NCI-H2107 (cell line): ENCODE results near the gene CACNG3.
"Not testable (repeated sequence)": the region's sequence is repeated elsewhere in the genome, so short reads cannot be mapped to it uniquely, and the experiment has no call there.

Experiments used
- DNase-seq: peaks from one replicate; lab custom pipeline; 2025; lab: John Stamatoyannopoulos, UW

CACNG3 gene

DNA sequence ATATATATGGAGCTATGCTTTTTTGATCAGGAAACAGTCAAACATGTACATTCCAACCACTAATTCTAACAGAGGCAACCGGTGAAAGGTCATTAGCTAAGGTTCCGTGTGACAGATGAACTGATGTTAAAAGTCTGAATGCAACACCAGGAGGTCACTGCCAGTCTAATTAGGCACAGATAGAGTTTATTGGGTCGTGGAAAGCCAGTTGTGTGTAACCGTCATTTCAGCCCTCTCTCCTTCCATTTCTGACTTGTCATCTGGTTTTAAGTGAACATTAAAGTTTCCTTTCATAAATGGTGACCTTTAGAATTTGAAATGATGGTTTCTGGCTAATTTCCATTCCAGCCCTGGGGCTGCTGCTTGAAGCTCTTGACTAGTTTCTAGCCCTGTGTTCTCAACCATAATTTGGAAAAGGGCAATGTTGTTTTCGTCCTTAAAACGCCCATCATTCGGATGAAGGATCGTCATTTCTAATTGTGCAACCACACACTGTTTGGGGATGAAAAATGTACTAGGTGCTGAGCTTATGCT is 23.9 kb downstream of the CACNG3 start:
- DNase-seq = no peak

DNA sequence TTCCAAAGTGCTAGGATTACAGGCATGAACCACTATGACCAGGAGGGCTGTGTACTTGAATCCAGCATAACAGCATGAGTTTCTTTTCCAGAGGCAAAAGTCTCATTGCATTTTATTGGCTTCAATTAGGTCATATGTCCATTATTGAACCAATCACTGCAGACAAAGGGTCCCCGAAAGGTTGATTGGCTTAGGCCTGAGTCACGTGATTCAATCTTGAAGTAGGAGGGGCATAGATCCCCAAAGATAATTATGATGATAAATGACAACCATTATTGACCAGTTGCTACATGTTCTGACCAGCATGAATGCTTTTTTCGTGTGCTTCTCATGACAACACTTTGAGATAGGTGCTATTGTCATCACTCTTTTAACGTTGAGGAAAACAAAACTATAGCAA is 25.3 kb downstream of the CACNG3 start:
- DNase-seq = no peak

DNA sequence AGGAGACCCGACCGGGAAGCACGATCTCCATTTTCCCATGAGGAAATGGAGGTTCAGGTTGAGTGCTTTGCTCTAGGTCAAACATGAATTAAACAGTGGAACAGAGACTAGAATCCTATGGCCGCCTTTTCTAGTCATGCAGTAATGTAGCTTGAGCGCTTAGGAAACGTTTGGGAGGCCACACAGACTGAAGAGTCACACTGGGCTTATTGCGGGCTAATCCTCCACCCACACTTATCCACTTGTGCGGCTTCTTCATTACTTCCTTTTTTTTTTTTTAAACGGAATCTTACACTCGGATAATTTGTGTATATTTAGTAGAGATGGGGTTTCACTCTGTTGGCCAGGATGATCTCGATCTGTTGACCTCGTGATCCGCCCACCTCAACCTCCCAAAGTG is 26.0 kb downstream of the CACNG3 start:
- DNase-seq = no peak

DNA sequence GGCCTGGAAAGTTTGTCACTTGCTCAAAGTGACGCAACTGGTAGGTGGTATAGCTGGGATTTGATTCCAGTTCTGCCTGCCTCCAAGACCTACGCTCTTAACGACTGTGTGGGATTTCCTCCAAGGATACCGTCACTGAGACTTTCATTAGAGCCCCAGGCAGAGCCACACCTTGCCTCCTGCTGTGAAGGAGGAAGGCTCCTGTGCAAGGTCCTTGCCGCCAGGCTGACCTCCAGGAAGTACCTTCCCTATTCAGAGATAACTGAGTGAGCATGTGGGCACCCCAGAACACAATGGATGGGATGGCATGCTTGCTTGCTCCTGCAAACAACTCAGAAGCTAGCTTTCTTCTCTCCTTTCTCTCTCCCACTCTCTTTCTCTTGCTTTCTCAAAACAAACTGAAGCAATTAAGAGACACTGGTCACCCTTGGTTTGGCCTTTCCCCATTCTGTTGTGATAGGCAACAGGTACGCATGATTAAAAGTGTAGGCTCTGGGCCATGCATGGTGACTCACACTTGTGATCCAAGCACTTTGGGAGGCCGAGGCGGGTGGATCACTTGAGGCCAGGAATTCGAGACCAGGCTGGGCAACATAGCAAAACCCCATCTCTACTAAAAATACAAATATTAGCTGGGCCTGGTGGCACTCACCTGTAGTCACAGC is 30.7 kb downstream of the CACNG3 start:
- no peak for DNase-seq

DNA sequence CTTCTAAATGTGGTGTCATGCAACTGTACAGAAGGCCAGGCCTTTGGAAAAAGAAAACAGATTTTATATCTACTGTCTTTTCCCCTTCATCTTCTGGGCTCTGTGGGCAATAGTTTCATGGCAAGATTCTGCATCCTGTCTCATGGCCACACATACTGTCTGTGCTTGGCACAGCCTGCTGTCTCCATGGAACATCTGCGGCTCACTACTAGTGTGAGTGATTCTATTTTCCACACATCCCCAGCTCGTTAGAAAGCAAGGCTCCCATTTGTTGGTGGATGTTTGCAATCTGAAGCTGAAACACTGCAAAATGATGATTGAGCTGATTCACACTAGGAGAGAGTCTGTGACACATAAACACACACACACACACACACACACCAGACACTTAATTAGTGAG is 32.4 kb downstream of the CACNG3 start:
- DNase-seq = no peak

DNA sequence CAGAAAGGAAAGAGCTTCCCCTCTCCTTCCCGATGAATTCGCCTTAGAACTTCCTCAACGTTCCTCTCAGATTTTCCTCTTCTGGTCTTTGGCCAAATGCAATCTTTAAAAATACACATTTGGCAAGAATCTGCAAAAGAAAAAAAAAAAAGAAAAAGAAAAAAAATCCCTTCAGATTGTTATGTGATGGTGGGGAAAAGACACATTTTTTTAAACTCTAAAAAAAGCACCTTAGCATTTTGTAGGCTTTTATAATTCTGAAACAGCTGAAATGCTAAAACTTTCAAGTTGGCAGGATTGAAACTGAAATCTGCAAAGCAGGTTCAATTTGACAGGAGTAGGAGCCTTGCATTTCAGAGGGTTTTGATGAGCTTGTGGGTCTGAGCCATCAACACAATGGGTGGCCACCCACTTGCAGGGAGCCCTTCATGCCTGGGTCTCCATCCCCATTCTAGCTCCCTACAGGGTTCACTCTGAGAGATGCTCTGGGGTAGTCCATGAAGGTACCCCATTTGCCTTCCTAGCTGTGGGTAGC is 33.1 kb downstream of the CACNG3 start:
- no peak for DNase-seq

DNA sequence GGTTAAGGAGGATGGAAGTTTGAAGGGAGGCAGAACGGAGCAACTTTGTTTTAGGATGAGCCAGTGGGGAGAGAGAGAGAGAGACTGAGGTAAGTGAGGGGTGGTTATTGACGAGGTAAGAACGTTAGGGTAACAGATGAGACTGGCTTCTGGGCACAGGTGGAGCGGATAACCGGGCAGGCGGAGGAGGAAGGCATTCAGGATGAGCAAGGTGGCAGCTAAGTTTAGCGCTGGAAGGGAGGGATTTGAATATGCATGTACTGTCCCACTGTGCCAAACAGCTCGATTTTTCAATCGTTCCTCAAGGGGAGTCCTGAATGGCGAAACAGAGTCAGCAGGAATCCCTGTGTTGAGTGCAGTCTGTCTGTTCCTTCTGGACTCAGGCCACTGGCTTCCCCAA is 35.8 kb downstream of the CACNG3 start:
- DNase-seq = no peak

DNA sequence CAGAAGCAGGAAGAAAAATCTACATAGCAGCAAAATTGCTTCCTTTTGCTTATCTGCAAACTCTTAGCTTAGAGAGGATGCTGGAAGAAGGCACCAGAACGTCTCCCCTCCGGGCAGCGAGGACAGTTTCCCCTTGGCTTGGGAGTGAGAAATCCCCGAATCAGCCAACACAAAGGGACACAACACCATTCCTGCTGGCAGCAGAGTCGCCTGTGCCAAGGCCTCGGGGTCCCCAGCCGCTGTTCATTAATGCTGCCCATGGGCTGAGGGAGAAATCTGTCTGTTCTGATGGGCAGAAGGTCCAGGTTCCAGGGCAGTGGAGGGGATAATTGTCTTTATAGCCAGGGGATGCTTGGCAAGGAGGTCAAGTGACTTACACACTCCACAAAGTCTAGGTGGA is 38.0 kb downstream of the CACNG3 start:
- no peak for DNase-seq

DNA sequence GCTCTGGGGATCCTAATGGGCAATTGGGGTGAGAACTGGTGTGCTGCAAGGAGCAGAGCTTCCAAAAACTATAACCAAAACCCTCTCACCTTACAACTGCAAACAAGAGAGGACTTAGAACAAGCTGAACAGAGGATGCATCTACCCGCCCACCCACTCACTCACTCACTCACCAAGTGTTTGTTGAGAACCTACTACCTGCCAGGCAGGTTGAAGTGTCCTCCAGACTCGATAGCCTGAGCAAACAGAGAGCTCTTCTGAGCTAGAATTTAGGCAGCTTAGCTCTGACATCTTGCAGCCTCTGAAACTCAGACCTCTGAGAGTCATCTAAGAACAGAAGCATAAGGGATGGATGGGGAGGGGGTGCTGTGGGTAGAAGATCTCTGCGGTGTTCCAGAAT is 41.2 kb downstream of the CACNG3 start:
- no peak for DNase-seq

DNA sequence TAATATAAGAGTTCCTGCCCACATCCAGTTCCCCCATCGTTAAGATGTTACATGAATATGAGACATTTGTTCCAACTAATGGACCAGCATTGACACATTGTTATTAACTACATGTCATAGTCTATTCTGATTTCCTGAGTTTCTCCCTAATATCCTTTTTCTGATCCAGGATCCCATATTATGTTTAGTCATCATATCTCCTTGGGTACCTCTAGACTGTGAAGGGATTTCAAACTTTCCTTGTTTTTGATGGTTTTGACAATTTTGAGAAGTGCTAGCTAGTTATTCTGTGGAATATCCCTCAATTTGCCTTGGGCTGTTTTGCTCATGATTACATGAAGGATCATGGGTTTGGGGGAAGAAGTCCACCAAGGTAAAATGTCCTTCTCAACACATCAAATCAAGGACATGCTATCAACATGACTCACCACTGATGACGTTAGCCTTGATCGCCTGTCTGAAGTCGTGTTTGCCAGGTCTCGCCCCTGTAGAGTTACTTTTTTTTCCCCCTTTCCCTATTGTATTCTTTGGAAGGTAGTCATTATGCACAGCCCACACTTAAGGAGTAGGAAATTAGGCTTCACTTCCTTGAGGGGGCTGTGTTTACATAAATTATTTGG is 42.5 kb downstream of the CACNG3 start:
- no peak for DNase-seq

DNA sequence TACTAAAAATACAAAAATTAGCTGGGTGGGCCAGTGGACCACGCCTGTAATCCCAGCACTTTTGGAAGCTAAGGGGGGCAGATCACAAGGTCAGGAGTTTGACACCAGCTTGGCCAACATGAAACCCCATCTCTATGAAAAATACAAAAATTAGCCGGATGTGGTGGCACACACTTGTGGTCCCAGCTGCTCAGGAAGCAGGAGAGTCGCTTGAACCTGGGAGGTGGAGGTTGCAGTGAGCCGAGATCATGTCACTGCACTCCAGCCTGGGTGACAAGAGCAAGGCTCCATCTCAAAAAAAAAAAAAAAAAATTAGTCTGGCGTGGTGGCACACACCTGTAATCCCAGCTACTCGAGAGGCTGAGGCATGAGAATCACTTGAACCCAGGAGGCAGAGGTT is 44.6 kb downstream of the CACNG3 start:
- not testable (repeated sequence) for DNase-seq

DNA sequence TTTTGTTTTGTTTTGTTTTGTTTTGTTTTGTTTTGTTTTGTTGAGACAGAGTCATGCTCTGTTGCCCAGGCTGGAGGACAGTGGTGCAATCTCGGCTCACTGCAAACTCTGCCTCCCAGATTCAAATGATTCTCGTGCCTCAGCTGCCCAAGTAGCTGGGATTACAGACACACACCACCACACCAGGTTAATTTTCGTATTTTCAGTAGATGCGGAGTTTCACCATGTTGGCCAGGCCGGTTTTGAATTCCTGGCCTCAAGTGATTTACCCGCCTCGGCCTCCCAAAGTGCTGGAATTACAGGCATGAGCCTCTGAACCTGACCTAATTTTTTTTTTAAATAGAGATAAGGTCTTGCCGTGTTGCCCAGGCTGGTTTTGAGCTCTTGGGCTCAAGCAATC is 46.5 kb downstream of the CACNG3 start:
- DNase-seq = no peak

DNA sequence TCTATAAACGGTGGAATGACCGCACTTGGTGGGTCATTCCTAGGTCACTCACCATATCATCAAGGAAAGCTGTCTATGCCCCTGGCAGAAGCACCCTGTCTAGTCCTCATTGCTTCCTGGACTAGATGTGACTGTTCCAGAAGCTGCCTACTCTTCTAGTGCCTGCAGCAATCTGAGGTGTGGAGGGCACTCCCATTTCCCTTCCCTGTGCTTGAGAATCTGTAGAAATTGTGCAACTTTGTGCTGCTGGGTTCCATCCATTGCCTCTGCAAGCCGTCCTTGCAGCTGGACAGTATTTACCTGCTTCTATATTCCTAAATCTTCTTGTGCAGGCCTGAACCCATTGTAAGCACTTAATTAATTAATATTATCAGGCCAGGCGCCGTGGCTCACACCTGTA is 52.1 kb downstream of the CACNG3 start:
- no peak for DNase-seq

DNA sequence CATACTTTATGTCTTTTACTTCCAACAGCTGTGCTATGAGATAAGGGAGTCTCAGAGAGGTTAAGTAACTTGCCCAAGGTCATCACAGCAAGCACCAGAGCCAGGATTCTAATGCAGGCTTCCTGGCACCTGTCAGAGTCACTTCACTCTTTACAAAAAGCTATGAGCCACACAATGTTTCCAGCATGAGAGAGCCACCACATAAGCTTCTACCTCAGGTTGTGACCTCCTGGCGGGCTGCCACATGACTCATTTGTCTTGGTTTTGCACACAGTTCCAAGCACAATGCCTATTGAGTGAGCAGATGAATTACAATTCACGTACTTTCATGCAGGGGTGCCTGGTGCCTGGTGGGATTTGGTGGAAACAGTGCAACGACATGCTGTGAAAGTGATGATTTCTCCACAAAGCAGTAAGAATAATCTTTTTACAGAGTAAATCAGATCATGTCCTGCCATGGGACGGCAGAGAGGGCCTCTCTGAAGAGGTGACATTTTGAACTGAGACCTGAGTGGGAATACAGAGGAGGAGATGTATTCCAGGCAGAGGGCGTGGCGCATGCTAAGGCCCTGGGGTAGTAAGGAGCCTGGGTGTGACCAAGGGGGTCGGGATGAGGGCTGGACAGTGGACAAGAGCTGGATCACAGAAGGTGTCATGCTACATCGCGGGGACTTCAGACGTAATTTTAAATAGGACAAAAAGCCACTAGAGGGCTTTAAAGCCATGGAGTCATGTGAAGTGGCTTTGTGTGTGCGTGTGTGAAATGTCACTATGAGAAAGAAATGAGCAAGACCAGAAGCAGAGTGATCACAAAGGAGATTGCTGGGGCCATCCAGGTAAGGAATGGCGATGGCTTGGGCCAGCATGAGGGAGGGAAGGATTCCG is 53.4 kb downstream of the CACNG3 start:
- DNase-seq = no peak

DNA sequence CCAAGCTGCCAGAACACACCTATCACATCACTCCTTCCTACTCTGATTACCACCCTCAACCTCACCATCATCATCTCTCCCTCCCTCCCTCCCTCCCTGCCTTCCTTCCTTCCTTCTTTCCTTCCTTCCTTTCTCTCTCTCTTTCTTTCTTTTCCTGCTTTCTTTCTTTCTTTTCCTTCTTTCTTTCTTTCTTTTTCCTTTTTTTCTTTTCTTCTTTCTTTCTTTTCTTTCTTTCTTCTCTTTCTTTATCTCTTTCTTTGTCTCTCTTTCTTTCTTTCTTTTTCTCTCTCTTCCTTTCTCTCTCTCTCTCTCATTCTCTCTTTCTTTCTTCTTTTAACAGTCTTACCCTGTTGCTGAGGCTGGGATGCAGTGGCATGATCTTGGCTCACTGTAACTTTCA is 59.2 kb downstream of the CACNG3 start:
- DNase-seq = no peak

DNA sequence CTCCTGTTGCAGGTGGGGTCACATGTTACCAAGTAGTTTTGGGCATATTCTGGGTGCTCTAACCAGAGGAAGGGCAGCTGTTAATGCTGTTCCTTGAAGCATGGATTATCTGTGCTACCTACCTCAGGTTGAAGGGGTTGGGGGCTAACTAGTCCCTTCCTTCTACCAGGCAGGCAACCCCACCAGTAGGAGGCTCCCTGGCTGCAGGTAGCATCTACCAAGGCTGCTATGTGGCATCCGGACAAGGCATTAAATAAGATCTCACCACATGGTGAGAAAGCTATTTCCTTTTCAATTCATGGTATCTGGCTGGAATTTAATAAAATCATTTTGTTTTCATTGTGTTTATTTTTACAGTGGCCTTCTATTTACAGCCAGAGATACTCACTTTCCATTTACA is 62.5 kb downstream of the CACNG3 start:
- no peak for DNase-seq

DNA sequence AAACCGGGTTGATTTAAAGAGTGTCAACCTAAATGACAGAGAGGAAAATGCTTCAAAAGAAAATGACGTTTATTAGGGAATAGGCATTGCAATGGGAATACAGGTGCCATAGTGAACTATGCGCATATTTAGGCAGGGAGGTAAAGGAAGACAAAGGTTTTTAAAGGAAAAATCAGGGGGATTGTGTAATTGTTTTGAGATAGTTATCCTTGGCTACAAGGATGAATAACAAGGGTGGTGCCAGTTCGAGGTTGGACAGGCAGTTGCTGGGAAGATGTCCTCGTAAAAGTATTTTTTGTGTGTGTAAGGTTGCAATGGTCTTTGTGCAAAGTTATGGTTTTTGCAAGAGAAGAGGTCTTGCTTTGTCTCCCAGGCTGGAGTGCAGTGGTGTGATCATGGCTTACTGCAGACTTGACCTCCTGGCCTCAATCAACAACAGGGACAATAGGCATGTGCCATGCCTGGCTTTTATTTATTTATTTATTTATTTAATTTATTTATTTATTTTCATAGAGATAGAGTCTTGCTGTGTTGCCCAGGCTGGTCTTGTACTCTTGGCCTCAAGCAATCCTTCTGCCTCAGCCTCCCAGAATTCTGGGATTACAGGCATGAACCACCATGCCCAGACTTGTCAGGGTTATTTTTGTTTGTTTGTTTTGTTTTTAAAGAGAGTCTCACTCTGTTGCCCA is 63.1 kb downstream of the CACNG3 start:
- DNase-seq = no peak

DNA sequence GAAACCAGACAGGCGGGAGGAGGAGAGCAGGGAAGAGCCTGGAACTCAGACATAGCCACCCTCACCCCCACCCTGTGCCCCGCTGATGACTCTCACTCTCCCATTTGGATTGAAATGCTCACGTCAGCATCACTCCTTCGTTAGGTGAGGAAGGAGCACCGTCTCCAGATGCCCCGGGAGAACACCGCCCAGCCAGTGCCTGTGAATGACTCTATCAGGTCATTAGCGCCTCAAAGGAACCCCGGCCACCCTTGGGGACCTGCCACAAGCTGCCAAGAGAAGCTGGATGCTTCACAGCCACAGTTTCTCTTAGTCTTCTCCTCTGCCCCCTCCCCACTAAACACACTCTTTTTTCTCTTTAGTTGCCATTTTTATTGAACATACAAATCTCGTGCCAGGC is 66.0 kb downstream of the CACNG3 start:
- no peak for DNase-seq

DNA sequence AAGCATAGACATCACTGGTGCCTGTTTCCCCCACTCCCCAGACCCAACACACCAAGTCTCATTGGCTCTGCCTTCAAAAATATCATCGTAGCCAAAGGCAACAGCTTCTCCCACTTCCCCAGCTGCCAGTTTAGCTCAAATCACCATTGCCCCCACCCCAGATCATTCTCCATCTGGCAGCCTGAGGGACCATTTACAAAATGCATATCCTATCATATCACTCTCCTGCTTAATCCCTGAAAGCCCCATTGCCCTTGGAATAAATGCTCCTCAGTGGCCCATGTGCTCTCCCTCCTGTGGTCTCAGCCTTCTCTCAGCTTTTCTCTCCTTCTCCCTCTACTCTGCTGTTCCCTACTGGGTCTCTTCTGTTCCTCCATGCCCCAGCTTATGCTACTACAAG is 68.3 kb downstream of the CACNG3 start:
- DNase-seq = no peak

DNA sequence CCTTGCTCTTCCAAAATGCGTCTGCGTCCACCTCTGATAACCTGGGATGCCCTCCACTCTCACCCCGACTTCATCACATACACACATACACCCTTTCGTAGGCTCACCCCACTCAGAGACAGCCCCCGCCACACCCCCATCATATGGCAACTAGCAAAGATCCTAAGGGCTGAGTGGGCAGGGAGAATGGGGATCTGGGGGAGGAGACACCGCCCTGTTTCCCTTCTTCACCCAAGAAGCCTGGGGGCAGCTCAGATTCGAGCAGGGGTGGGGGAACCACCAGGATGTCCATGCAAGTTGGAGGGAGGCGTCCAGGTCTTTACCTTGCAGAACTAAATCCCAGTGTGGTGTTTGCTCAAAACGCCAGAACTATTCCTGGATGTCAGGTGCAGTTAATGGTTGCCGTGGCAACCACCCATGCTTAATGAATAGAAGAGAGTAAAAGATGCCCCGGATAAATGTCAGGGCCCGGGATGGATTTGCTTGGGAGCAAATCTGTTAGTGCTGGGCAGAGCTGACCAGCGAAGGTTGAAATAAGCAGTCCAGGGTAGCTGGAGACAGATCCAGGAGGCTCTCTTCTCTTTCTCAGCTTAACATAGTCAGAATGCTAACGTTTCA is 72.8 kb downstream of the CACNG3 start:
- no peak for DNase-seq

DNA sequence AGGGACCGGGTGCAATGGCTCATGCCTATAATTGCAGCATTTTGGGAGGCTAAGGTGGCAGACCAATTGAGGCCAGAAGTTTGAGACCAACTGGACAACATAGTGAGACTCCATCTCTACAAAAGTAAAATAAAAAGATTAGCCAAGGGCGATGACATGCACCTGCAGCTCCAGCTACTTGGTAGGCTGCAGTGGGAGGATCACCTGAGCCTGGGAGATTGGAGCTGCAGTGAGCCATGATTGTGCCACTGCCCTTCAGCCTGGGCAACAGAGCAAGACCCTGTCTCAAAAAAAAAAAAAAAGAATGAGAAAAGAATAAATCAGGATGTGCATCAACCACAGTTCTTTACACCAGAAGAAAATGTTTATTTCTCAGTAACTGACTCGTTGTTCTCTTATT is 76.0 kb downstream of the CACNG3 start:
- no peak for DNase-seq
